NCI-H2029 (cell line): ENCODE results near the gene ST14.
A peak's percentile ranks its signal among the peaks of the same experiment; 100 is the strongest.
"Not testable (repeated sequence)": the region's sequence is repeated elsewhere in the genome, so short reads cannot be mapped to it uniquely, and the experiment has no call there.

ENCODE experiments used
- DNase-seq: peaks from one replicate; lab custom pipeline; 2025; lab: John Stamatoyannopoulos, UW

The ST14 gene

GRCh38 chr11:130209954-130210854 lies 50.6 kb downstream of the ST14 start:
- no peak for DNase-seq

- DNase-seq, result no peak
These were observed 51.6 kb downstream of the ST14 start for GRCh38 chr11:130211144-130211543.

GRCh38 chr11:130211781-130212401 lies 52.3 kb downstream of the ST14 start:
- DNase-seq, result no peak

- no peak for DNase-seq
These were observed 52.9 kb downstream of the ST14 start for GRCh38 chr11:130212431-130212961.

DNA sequence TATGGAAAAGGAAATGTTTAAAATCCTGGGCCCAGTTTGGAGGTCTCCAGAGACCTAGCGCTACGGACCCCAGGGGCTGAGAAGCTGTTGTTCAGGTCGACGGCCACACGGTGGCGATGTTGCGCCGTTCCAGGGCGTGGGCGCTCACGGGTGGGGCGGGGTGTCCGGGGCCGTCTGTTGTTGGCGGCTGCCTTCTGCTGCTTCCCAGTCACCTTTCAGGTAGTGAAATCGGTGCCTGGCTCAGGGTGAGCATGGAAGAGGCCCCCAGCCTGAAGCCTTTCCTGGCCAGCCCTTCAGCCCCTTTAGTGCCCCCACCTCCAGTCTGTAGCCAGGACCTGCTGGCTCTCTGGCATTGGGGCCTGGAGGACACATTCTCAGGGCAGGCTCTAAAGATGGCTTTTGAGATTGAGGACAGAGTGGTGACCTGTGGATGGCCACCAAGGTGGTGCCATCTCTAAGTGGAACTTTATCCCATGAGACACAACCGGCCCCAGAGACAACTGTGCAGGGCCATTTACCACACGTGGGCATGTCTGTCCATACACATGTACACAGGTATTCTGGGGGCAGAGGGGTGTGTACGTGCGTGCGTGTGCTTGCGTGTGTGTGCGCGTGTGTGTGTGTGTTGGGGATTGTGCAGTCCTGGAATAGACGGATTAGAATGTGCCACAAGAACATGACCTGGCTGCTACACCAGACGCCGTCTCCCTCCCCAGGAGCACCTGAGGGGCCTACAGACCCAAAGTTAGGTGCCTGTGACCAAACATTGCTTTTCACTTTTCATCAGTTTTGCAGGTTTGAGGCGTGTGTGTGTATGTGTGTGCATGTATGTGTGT lies 53.8 kb downstream of the ST14 start:
- peak; percentile 30 for DNase-seq

- DNase-seq, result no peak
These were observed 54.3 kb downstream of the ST14 start for GRCh38 chr11:130213979-130214281.

DNA sequence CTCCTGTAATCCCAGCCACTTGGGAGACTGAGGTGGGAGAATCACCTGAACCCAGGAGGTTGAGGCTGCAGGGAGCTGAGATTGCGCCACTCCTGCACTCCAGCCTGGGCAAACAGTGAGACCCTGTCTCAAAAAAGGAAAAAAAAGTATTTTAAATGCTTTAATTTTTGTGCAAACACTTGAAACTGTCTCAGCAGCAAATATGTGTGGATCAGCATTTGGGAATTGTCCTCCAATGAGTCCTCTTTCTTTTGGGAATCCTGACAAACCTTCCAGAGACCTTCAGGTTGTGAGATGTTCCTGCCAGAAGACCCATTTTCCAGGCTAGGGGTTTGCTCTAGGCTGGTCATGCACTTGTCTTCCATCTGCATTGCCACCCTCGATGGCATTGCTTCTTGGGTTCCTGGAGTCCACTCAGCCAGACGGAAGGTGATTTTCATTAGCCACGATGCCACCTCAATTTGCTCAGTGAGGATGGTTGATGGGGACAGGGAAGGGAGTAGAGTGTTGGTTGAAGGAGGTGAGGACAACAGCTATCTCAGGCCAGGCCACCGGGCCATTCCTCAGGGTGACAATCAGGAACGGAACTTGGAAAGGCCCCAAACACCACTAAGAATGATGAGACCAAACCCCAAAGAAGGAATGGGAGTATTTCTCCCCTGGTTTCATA lies 55.4 kb downstream of the ST14 start:
- no peak for DNase-seq

DNA sequence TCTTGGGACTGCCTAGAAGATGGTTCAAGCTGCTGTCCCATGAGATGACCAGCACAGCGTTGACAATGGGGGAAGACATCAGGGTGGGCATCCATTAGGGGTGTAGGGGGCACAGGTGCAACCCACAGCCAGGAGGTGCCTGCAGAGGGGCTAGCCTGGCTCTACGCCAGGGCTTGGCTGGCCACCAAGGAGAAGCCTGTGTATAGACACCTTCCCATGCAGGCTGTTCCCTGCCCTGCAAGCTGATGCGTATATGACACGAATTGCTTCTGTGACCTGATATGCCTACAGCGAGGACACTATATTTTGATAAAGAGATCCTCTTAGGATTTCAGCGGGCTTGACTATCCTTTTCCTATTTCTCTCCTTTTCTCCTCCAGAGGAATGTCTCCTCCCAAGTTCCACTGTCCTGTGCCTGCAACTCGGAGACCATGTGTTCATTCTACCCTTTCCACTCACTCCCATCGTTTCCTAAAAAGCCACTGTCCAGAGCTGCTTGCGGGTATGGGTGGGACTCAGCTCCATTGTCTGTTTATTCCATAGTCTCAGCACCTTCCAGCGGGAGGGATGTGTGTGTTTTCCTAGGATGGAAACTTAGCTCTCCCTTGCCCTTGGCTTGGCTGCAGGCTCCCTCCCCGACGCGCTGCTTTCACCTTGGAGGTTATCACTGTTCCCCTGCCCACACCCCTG lies 56.1 kb downstream of the ST14 start:
- DNase-seq, result no peak

DNA sequence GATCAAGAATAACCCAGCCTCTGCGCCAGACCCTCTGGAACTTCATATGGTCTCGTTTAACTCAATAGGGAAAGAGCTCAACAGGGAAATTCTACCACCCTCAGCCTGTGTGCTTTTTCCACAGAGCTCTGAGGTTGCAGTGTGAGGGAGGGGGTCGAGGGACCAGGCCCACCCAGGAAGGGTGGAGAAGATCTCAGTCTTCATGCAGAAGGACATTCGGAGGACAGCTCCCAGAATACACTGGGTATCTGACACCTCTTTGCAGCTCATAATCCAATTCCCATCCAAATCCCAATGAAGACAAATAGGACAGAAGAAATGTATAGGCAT lies 56.6 kb downstream of the ST14 start:
- no peak for DNase-seq

DNA sequence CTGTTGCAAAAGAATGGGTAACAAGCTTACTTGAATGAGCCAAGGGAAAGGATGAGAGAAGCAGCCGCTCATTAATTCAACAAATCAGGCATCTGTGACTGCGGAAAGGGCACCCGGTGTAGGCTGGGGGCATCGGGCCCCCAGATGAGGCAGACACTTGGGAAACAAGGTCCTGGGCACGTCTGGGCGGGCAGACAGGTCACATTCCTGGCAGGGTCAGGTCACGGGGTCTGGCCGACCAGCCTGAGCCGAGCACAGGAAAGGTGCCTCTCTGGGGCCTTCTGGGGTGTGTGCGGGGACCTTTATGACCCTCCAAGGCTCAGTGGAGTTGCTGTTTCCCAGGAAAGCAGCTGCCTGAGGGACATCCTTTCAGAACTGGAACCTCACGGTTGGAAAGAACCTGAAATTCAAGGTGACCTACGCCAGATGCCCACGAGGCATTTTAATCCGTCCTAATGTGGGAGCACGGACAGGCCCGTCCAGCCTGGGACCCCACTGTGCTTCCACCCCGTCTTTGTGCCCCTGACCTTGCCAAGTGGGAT lies 57.1 kb downstream of the ST14 start:
- DNase-seq, result no peak

GRCh38 chr11:130217133-130218031 lies 57.8 kb downstream of the ST14 start:
- DNase-seq, result no peak

DNA sequence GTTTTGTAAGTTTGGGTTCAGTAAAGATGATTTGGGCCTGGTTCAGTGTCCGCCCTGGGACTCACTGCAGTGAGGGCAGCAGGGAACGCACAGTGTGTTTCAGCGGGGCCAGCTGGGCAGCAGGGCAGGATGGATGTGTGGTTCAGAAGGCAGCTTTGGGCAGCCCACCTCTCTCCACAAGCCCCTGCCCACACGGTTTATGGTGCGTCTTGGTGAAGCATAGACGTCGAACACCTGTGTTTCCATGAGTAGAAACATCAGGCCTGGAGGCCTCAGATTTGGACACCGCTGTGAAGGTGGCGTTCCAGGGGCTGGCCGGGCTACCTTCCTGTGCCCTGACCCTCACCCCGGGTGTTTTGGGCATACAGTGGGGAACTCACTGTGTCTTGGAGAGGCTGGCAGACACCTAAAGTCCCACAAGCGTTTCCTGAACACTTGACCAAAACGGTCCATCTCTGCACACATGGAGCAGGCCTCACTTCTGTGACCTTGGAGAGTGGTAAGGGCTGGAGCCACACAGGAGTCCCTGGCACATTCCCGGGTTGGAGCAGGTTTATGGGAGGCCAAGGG lies 59.0 kb downstream of the ST14 start:
- DNase-seq, result no peak

- DNase-seq, result no peak
These were observed 59.6 kb downstream of the ST14 start for GRCh38 chr11:130219148-130219547.

DNA sequence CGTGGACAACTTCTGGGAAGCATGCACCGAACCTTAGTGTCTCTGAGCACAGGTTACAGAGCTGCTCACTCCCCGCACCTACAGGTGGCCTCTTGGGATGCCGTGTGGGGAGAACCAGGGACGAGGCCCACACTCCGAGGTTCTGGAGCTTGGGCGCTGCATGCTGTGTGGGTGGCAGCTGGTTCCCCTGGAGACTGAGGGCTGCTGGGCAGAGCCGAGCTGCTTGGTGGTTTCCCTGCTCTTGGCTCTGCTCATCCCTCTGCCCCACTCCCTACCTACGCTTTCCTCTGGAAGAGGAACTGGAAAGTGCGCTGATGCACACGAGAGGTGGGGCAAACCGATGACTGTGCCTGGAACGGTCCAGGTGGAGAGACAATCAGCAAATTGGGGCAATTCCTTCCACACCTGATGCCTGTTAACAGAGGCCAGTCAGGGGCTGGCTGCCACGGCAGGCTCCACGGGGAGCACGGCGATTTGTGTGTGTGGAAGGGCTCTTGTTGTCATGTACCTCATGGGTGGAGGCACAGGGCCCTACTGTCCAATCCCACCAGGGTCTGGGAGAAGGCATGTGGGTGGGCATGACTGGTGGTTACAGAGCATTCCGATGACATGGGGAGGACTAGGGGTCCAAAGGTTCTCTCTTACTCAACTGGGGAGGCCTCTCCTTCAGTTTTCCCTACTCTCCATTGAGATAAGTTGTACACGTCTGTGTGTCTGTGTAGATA lies 60.9 kb downstream of the ST14 start:
- DNase-seq, result no peak

DNA sequence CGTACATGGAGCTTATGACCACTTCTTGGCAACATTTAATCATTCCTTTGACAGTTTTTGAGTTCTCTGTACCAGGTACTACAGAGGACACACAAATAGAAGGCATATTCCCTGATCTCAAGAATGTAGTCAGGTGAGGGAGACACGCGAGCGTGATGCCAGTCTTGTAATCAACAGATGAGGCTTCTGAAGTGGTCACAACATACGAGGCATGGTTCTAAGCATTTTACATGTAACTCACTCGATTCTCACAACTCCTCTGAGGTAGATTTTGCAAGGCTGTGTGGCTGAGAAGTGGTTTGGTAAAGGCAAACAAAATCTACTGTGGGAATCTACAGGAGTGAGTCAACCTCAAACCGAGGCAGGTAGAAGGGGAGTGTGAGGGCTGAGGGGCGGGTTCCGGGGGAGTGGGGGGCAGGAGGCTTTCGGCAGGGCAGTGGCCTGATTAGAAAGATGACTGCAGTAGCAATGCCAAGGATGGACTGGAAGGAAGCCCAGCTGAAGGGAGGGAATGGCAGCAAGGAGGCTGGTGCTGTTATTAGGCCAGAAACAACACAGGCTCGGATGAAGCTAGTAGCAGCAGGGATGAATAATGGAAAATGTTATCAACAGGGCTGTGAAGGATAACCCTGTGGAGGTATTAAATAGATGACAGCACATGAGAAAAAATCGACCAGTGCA lies 63.8 kb downstream of the ST14 start:
- DNase-seq, result no peak

- no peak for DNase-seq
These were observed 67.8 kb downstream of the ST14 start for GRCh38 chr11:130227373-130227772.

- not testable (repeated sequence) for DNase-seq
These were observed 73.9 kb downstream of the ST14 start for GRCh38 chr11:130233486-130233885.

- DNase-seq, result not testable (repeated sequence)
These were observed 74.3 kb downstream of the ST14 start for GRCh38 chr11:130233888-130234287.

GRCh38 chr11:130234315-130234714 lies 74.7 kb downstream of the ST14 start:
- DNase-seq, result no peak
